HepG2 (cell line): Measurements from ENCODE around the gene OR4E1.

Experiments used
- TF ChIP-seq, protein P1 (sequence below): sonication (generic); formaldehyde crosslinking; IDR thresholded peaks from 2 replicates; pipeline ENCODE4 v1.4.0; 2020; ENCODE audit warnings: mild to moderate bottlenecking, missing genetic modification reagents
- TF ChIP-seq, protein P2 (sequence below): sonication (generic); formaldehyde crosslinking; IDR thresholded peaks from 2 replicates; pipeline ENCODE4 v1.5.0; 2020; ENCODE audit warnings: mild to moderate bottlenecking, missing genetic modification reagents, moderate library complexity
- TF ChIP-seq, protein P3 (sequence below): sonication (generic); formaldehyde crosslinking; IDR thresholded peaks from 2 replicates; pipeline ENCODE4 v1.5.1; 2020; ENCODE audit warnings: mild to moderate bottlenecking, missing genetic modification reagents, moderate library complexity

DNA sequence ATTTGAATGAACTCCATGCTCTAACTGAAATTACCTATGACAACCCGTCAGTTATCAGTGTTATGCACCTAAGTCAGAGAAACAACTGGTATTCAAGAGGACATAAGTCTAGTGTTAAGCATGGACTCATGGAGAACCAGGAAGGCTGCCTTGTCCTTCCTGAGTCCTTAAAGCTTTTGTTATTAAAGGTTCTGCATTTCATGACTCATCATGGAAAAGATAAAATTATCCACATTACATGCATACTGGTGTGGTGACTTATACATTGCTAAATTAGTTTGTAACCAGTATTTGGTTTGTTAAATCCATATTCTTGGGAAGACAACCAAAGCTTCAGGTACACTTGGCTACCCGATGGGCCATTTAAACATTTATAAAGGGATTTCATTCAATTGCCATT is 6.5 kb upstream of the OR4E1 start:
- TF ChIP-seq, protein P1, sequence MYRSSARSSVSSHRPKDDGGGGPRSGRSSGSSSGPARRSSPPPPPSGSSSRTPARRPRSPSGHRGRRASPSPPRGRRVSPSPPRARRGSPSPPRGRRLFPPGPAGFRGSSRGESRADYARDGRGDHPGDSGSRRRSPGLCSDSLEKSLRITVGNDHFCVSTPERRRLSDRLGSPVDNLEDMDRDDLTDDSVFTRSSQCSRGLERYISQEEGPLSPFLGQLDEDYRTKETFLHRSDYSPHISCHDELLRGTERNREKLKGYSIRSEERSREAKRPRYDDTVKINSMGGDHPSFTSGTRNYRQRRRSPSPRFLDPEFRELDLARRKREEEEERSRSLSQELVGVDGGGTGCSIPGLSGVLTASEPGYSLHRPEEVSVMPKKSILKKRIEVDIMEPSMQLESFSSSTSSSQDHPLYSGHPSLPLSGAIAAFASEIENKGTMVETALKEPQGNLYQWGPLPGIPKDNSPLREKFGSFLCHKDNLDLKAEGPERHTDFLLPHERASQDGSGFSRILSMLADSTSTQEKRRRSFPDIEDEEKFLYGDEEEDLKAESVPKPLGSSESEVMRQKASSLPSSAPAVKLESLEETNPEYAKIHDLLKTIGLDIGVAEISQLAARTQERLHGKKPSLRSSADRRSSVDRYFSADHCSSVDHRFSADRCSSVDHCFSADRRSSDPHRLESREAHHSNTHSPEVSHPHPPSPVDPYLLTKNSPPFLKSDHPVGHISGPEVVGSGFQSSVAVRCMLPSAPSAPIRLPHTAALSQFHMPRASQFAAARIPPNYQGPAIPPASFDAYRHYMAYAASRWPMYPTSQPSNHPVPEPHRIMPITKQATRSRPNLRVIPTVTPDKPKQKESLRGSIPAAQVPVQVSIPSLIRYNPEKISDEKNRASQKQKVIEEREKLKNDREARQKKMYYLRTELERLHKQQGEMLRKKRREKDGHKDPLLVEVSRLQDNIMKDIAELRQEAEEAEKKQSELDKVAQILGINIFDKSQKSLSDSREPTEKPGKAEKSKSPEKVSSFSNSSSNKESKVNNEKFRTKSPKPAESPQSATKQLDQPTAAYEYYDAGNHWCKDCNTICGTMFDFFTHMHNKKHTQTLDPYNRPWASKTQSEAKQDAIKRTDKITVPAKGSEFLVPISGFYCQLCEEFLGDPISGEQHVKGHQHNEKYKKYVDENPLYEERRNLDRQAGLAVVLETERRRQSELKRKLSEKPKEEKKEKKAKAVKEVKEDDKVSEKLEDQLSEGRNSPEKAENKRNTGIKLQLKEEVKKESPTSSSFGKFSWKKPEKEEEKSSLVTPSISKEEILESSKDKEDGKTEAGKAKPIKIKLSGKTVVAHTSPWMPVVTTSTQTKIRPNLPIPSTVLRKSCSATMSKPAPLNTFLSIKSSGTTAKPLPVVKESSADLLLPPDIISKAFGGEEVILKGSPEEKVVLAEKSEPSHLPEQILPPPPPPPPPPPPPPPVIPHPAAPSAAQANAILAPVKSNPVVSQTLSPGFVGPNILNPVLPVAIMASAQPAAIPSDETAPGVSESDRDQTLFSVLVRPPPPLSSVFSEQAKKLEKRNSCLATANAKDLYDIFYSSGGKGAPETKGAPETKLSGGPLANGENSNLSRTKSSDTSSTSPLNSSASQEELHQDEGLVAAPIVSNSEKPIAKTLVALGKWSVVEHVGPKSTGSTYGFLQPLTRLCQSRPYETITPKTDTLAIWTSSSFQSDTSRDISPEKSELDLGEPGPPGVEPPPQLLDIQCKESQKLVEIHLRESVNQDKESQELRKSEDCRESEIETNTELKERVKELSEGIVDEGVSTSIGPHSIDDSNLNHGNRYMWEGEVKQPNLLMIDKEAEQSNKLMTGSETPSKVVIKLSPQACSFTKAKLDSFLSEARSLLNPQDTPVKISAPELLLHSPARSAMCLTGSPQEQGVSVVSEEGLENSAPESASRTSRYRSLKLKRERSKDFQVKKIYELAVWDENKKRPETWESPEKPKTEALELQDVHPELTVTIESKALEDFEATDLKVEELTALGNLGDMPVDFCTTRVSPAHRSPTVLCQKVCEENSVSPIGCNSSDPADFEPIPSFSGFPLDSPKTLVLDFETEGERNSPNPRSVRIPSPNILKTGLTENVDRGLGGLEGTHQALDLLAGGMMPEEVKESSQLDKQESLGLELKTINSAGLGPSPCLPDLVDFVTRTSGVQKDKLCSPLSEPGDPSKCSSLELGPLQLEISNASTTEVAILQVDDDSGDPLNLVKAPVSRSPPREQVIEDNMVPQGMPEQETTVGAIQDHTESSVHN (CRISPR knock-in tag) = no peak
- TF ChIP-seq, protein P2, sequence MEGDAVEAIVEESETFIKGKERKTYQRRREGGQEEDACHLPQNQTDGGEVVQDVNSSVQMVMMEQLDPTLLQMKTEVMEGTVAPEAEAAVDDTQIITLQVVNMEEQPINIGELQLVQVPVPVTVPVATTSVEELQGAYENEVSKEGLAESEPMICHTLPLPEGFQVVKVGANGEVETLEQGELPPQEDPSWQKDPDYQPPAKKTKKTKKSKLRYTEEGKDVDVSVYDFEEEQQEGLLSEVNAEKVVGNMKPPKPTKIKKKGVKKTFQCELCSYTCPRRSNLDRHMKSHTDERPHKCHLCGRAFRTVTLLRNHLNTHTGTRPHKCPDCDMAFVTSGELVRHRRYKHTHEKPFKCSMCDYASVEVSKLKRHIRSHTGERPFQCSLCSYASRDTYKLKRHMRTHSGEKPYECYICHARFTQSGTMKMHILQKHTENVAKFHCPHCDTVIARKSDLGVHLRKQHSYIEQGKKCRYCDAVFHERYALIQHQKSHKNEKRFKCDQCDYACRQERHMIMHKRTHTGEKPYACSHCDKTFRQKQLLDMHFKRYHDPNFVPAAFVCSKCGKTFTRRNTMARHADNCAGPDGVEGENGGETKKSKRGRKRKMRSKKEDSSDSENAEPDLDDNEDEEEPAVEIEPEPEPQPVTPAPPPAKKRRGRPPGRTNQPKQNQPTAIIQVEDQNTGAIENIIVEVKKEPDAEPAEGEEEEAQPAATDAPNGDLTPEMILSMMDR (CRISPR knock-in tag) = no peak
- TF ChIP-seq, protein P3, sequence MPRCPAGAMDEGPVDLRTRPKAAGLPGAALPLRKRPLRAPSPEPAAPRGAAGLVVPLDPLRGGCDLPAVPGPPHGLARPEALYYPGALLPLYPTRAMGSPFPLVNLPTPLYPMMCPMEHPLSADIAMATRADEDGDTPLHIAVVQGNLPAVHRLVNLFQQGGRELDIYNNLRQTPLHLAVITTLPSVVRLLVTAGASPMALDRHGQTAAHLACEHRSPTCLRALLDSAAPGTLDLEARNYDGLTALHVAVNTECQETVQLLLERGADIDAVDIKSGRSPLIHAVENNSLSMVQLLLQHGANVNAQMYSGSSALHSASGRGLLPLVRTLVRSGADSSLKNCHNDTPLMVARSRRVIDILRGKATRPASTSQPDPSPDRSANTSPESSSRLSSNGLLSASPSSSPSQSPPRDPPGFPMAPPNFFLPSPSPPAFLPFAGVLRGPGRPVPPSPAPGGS = no peak
